HG03439 (cell line): ENCODE data around the gene GLRX2.
A peak's percentile ranks its signal among the peaks of the same experiment; 100 is the strongest.

Source experiments
- ATAC-seq: cut with Tn5 transposase; IDR thresholded peaks from one replicate; pipeline ENCODE4 v1.9.1; 2021; ENCODE audit warnings: mild to moderate bottlenecking, moderate library complexity; ENCODE audit not compliant: unreplicated experiment

GLRX2 gene

DNA sequence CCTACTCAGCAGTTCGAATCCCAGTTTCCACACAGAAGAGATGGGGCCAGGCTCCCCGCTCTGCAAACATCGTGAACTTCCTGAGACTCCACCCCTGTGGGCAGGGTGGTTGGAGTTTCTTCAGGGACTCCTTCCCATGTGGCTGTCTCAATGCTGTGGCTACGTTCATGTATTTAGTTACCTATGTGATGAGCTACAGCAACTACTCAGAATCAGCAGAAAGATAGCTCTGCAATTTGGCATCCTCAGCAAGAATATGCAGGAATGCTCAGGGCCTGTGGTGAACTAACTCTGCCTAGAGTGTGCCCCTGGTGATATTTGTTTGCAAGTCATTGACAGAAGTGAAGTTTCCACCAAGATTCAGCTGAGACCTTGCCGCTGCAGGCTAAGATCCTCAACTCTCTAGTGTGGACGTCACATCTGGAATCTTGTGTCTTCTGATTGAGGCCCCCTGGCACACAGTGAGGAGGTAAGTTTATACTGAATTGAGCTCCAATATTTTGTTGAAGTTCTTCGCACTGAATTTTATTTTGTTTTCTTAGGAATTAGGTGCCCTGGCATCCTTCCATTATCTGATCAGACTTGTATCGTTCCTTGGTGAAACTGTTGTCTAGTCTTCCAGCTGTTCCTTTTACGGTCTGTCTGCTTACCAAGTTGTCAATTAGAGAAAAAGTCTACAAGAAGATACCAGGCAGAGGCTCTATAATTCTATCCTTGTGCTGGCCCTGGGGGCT, 8.2 kb upstream of the GLRX2 start:
- ATAC-seq, result no peak

DNA sequence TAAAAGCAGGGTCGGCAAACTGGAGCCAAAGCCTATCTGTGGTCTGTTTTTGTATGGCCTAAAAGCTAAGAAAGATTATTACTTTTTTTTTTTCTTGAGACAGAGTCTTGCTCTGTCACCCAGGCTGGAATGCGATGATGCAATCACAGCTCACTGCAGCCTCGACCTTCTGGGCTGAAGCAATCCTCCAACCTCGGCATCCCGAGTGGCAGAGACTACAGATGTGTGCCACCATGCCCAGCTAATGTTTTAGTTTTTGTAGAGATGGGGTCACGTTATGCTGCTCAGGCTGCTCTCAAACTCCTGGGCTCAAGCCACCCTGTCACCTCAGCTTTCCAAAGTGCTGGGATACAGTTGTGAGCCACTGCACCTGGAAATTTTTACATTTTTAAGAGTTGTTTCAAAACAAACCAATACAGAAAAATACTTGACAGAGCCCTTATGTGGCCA, 6.5 kb upstream of the GLRX2 start:
- no peak for ATAC-seq

DNA sequence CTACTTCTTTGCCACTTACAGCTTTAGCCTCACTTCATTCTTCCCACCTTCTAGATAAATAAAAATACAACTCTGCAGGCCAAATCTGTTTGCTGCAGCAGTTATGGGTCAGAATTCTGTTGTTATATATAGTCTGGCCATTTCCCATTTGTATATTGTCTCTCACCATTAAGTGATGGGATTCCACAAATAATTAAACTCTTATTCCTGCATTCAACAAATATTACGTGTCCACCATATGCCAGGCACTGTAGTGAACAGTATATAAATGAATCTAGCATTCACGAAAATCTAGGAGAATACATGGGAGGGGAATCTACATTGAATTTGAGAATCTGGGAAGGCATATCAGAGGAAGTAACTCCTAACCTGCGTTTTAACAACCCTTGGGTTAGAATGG, 5.7 kb upstream of the GLRX2 start:
- no peak for ATAC-seq

DNA sequence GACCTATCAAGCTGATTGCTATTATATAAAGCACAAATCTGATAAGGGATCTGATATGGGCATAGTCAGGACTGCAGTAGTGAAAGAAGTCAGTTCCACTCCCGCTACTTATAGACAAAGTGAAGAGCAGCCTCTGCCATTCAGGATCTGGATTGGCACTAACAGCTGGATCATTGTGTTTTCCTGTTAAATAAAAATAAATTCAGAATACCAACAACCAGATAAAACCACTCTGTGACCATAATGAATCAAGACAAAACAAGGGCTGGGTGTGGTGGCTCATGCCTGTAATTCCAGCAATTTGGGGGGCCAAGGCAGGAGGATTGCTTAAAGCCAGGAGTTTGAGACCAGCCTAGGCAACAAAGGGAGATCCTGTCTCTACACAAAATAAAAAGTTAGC, 5.0 kb upstream of the GLRX2 start:
- ATAC-seq, result no peak

DNA sequence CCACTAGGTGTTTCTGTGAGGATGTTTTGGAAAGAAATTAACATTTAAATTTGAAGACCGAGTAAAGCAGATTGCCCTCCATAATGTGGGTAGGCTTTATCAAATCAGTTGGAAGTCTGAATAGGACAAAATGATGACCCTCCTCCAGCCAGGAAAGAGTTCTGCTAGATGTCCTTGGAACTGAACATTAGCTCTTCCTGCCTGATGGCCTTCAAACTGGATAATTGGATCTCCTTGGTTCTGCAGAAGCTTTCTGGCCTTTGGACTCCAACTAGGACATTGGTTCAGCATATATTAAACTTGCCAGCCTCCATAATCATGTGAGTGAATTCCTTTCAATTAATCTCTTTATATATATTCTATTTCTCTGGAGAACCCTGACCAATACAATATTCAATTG, 4.4 kb upstream of the GLRX2 start:
- ATAC-seq, result no peak

DNA sequence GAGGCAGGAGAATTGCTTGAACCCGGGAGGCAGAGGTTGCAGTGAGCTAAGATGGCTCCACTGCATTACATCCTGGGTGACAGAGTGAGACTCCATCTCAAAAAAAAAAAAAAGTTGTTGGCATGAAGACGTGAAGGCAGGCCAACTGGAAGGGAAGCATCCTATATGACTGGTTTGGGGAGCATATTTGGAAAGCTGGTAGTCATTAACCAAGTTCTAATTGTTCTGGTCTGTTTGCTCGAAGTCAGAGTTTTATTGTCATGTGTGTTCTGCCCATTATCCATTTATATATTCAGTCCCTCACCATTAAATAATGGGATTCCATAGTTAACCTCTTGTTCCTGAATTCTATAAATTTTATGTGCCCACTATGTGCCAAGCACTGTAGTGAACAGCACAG, 3.3 kb upstream of the GLRX2 start:
- no peak for ATAC-seq

DNA sequence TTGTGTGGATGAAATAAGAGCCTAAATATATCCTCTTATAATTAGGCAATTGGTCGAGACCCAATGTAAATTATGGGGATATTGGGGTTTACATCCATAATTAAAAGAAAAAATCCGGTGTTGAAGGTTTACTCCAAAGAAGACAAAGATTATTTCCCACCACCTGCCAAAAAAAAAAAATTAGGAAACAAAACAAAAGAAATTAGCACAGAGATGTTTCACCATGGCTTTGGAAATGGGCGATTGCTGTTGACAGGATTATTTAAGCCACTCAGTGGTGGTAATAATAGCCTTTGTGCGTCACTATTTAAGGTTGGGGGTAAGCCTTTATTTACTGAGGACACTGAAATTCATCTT, 585 bp upstream of the GLRX2 start:
- no peak for ATAC-seq

DNA sequence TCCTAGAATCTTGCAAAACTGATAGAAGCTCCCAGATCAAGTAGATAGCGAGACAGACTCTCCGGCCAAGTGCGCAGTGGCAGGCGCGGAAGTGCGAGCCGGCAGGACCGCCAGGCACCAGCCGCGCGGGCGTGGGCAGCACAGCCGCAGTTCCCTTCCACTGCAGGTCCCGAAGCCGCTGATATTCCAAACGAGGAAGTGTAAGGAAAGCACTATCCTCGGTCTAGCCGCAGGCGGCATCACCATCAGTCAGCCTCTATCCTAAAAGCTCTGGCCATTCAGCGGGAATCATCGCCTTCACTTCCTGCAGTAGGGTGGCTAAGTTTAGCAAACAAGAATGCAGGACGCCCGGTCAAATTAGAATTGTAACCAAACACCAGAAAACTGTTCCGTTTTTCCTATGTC, 710 bp downstream of the GLRX2 start:
- ATAC-seq, result peak; percentile 40

DNA sequence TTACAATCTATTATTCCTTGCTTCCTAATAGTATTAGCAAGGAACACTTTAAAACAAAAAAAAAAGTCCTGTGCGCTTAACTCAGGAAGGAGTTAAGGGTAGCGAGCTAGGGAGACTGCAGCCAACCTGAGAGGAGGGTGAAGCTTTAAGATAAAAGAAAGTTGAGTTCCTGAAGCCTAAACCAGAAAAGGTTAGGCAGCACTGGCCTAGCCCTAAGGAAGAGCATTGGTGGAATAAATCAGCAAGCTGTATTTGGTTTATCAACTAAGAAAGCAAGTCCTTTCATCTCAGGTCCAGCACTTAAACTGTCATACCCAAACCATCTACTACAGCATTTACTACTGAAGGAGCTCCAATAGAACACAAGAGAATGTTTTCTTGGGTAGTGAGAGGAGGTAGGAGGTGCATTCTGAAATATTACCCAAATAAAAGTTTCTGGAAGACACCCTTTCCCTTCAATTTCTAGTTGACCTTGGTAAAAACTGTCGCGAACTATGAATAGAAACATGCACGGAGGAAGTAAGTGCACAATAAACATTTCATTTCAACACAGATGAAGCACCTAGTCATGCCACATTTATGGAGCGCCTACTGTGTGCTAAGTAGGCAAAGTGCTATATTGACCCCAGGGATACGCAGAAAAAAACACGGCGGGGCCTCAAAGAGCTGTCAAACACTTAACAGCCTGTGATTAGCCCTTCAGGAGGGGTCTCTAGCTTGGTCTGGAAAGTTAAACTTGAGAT, 1.3 kb downstream of the GLRX2 start:
- no peak for ATAC-seq

DNA sequence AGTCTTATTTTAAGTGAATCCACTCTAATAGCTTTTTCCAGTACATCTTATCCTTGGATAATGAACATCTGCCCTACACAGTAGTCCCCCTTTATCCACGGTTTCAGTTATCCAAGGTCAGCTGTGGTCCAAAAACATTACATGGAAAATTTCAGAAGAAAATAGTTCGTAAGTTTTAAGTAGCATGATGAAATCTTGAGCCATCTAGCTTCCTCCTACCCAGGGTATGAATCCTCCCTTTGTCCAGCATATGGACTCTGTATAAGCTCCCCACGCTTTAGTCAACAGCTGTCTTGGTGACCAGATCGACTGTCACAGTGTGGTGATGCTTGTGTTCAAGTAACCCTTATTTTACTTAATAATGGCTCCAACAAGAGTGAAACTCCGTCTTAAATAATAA, 2.6 kb downstream of the GLRX2 start:
- no peak for ATAC-seq

DNA sequence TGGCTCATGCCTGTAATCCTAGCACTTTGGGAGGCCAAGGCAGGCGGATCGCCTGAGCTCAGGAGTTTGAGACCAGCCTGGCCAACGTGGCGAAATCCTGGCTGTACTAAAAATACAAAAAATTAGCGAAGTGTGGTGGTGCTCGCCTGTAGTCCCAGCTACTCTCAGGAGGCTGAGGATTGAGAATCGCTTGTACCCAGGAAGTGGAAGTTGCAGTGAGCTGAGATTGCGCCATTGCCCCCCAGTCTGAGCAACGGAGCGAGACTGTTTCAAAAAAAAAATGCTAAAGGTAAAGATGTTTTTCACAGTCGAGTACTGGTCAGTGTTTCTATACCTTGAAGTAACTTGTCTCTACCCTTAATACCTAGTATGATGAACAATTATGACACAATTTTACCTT, 11.1 kb downstream of the GLRX2 start:
- ATAC-seq, result no peak

DNA sequence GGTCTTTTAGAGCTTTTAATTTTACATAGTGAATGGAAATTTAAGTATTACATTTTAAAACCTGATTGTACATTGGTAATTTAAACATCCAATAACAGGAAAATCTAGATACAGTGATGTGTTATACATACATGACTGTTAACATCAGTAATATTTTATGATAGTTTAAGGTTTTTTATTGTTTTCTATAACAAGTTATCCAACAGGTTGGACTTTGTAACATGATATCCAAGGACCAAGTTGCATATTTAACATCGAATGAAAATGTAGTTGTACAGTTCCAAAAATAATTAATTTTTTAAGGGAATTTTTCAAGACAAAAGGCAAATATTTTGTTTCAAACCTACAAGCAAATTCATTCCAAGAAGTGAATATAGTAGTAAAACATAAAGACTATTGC, 14.3 kb downstream of the GLRX2 start:
- ATAC-seq, result no peak

DNA sequence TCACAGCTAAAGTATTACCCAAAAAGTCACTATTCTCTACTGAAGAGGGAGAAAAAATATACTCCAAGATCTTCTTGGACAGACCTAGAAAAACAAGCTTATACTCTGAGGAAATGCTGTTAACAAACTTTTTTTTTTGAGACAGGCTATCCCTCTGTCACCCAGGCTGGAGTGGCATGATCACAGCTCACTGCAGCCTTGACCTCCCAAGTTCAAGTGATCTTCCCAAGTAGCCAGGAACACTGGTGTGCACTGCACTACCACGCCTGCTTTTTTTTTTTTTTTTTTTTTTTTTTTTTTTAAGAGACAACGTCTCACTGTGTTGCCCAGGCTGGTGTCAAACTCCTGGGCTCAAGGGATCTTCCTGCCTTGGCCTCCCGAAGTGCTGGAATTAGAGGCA, 17.3 kb downstream of the GLRX2 start:
- no peak for ATAC-seq

DNA sequence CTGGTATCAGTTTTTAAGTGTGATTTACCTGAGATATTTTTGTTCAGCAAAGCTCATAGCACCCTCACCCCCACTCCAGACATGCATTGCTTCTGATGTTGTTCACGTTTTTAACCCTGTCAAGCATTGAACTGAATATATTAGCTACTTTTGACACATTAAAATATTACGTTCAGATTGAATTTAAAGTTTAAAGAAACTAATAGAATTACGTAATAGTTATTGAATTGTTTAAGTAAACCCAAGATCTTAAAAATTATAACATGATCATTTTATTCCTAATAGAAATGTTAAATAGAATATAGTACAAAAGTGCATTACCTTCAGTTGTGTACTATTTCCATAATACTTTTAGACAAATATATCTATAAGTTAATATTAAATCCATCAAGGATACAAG, 18.9 kb downstream of the GLRX2 start:
- no peak for ATAC-seq

DNA sequence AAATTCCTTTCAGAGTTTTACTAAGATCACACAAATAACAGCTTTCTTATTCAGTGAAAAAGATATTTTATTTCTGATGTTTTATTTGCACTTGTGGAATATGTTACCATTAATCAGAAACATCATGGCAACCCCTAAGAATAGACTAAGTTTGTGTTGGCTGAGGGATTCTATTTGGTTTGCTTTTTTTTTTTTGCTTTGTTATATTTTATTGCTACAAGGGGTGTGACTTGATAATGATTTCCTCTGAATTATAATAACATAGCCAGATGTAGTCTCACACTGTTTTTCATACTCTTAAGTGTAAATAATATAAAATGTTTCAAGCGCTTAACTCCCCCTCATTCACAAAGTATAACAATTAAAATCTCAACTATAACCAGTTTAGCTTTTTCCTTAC, 20.0 kb downstream of the GLRX2 start:
- no peak for ATAC-seq

DNA sequence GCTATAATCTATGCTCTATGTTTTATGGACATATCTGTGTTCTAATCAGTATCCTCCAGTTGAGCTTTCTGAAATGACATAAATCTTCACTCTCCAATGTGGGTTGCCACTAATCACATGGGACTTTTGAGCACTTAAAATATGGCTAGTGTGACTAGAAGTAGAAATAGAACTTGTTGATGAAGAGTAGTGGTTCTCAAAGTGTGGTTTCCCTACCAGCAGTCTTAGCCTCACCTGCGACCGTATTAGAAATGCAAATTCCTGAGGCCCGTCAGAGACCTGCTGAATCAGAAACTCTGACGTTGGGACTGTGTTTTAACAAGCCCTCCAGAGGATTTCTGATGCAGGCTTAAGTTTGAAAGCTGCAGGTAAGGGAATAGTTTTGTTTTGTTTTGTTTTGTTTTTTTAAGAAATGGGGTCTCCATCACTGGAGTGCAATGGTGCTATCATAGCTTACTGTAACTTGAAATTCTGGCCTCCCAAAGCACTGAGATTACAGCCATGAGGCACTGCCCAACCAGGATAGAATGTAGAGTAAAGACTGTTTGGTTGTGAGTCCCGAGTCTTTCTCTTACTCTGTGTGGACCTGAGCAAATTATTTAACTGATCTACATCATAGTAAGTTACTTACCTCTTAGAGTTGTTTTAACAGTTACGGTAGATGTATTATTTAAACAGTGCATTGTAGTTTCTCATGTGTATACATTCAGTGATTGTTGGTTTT, 21.7 kb downstream of the GLRX2 start:
- peak; percentile 98 for ATAC-seq

DNA sequence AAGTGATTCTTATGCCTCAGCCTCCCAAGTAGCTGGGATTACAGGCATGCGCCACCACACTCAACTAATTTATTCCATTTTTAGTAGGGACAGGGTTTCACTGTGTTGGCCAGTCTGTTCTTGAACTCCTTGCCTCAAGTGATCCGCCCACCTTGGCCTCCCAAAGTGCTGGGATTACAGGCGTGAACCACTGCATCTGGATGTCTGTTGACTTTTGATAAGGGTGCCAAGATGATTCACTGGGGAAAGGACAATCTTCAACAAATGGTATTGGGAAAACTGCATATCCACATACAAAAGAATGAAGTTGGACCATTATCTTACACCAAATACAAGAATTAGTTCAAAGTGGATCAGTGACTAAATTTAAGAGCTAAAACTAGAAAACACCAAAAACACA, 26.0 kb downstream of the GLRX2 start:
- ATAC-seq, result no peak

DNA sequence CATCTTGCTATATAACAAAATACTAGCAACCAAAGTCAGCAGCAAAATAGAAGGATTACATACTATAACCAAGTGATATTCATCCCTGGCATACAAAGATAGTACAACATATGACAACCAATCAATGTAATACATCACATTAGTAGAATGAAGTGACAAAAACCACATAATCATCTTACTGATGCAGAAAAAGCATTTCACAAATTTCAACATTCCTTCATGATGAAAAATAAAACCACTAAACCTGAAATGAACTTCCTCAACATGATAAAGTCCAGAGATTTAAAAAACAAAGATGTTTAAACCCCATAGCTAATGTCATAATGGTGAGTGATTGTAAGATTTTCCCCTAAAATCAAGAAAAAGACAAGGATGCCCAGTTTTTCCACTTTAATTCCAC, 27.2 kb downstream of the GLRX2 start:
- ATAC-seq, result no peak

DNA sequence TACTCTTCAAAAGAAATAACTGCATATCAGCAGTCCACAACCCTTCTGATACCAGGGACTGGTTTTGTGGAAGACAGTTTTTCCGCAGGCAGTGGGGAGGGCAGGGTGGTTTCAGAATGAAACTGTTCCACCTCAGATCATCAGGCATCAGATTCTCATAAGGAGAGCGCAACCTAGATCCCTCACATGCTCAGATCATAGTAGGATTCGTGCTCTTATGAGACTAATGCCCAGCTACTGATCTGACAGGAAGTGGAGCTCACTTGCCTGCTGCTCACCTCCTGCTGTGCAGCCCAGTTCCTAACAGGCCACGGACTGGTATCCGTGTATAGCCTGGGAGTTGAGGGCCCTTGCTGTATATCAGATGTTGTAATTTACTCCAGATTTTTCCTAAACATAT, 34.3 kb downstream of the GLRX2 start:
- ATAC-seq, result peak; percentile 48

DNA sequence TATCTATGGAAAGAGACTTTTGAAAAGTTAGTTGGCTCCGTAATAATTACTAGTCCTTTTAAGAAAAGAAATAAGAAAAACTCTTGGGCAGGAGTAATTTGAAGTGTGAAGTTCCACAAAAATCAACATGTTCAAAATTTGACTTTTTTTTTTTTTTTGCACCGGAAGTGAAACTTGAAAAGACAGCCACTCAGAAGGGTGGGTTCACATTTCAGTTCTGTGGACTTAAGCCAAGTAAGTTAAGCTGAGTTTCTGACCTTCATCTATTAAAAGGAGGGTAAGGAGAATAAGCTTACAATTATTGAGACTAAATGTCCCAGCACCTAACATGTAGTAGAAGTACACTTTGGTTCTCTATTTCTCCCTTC, 34.8 kb downstream of the GLRX2 start:
- no peak for ATAC-seq

DNA sequence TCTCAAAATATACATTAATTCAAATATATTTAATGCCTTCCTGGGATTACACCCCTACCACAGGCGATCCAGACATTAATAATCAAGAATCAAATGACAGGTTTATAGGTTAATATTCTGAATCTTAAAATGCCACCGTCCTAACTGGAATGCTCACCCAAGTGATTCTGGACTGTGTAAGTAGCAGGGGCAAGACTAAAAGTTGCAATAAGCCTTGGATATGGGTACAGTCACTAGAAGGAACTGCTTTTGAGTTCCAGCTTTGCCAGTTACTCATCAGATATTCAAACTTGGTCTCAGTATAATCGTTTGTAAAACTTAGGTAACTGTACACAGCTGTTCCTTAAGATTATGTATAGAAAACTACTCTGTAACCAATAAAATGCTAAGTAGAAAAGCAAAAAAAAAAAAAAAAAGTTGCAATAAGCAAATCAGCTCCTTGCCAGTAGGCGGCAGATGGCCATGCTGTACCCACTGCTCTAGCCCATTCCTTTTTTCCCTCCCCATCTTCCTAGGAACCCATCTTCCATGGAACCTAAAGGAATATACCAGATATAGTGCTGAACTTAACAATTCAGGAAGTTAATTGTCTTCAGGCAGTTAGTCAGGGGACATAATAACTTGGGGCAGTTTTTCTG, 35.3 kb downstream of the GLRX2 start:
- no peak for ATAC-seq

DNA sequence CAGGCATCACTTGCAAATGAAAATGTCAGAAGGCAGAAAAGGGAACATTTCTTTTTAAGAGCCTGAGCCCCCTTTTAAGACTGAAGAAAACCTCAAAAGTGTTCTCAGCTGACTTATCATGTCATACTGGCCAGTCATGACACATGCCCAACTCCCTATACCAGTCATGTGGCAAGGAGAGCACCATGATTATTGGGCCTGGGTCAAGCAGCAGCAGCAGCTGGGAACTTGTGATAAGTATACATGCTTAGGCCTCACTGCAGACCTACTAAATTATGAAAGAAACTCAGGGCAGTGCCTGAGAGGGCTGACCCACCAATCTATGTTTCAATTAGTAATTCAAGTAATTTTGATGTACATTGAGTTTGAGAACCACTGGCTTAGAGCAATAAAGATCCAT, 37.2 kb downstream of the GLRX2 start:
- no peak for ATAC-seq
